NB4 (cell line): ENCODE results near the gene SPATA21.

Experiments
- CTCF ChIP-seq: IDR thresholded peaks from one replicate; pipeline ENCODE4 v1.5.1; 2012; ENCODE audit warnings: low read depth, low read length
- MAX ChIP-seq: IDR thresholded peaks from 2 replicates; pipeline ENCODE4 v1.6.1; 2011; ENCODE audit warnings: low read depth, low read length

DNA sequence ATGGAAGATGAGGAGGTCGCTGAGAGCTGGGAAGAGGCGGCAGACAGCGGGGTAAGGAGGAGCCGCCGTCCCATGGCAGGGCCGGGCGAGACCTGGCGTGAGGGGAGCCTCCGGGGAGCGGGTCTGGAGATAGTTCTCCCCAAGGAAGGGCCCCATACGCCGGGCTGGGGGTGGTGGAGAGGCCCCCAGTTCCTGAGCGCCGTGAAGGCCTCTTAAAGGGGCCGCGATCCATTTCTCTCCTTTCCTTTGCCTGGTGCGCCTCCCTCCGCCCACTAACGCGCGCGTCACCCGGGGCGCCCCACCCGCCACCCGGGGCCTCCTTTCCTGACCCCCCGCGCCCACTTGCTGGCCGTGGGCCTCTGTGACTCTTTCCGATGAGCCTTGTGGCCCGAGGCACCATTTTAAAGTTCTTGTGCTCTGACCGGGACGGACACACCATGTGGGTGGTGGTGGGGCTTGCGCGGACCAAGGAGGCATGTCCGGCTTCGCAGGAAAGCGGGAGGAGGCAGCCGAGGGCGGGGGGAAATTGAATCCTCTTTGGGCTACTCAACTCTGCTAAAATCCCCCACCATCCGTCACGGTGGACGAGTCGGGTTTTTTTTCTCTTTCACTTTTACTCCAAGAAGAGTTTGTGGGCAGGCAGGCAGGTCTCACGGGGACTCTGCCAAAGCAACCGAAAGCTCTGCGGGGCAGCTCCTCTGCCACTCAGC is 69.8 kb downstream of the SPATA21 start:
- TF ChIP-seq MAX (peak; percentile 75), CTCF (no peak)
